ENCODE data around the gene WDFY3. TPM values are rescaled to one million over a fixed set of nuclear protein-coding genes. Genes with fewer than 3 reads are reported as not detected.

Gene WDFY3
- total and polyA plus RNA-seq, 8 donors = 3.2 to 163 (median 28.4) TPM

GRCh38 chr4:84790769-84791565, 175.5 kb downstream of the WDFY3 start:
- TF ChIP-seq POLR2A (IDR thresholded peaks at IDR 0.05) = no peak
- WGBS, 5 donors = 70 to 79% (median 77%) methylated on average over 5 of the region's 5 CpGs
- no peaks in the 10 kb centered on the region for H3K4me1 ChIP-seq
- no peak overlapping the region for H3K27ac ChIP-seq
- no peaks in the 10 kb centered on the region for H3K27me3 ChIP-seq
- H3K9me3 ChIP-seq = no peaks in the 10 kb centered on the region
- intact Hi-C loops (cut with DNase I; ENCODE audit: low total_unique reads) = no loop called here
- peaks cover 14 to 77% (median 60%) of the 10 kb centered on the region in 4 donors for H3K36me3 ChIP-seq
- no peak overlapping the region for H3K4me3 ChIP-seq
- peak in 1 of 2 donors; percentile 24 for DNase-seq

DNA sequence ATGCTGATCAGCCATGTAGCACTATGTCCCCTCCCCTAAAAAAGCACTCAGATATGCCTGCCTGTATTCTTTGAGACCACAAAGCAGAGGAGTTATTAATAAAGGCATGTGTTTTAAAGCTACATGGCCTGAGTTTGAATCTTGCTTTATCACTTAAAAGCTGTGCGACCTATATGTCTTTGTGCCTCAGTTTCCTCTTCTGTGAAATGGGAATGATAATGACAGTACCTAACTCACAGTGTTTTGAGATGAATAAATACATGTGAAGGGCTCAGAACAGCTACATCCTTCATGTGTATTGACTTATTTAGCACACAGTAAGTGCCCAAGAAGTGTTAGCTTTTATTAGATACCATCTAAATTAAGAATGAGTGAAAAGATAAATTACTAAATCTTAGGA, 180.0 kb downstream of the WDFY3 start:
- no peak overlapping the region for H3K4me3 ChIP-seq
- H3K27me3 ChIP-seq = no peaks in the 10 kb centered on the region
- no peaks in the 10 kb centered on the region for H3K4me1 ChIP-seq
- TF ChIP-seq EP300 (IDR thresholded peaks at IDR 0.05) (no peak), POLR2AphosphoS5 (IDR thresholded peaks at IDR 0.05) (no peak), CTCF (IDR thresholded peaks at IDR 0.05) (no peak), POLR2A (IDR thresholded peaks at IDR 0.05) (no peak)
- H3K36me3 ChIP-seq = peaks cover 25 to 94% (median 84%) of the 10 kb centered on the region in 4 donors
- DNase-seq = no peak
- no peak overlapping the region for H3K27ac ChIP-seq
- 93 to 100% (median 98%) methylated on average over 1 of the region's 1 CpG for WGBS, 5 donors
- intact Hi-C loops (cut with DNase I; ENCODE audit: low total_unique reads) = no loop called here
- H3K9me3 ChIP-seq = no peaks in the 10 kb centered on the region

DNA sequence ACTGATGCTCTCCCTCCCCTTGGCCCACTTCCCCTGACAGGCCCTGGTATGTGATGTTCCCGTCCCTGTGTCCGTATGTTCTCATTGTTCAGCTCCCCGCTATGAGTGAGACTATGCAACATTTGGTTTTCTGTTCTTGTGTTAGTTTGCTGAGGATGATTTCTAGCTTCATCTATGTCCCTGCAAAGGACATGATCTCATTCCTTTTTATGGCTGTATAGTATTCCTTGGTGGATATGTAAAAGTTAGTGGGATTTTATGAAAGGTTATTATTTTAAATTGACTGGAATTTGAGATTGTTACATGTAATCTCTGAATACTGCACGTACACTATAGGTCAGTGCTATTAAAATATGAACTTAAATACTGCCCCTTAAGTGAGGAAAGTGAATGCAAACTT, 184.0 kb downstream of the WDFY3 start:
- no peaks in the 10 kb centered on the region for H3K27me3 ChIP-seq
- H3K4me3 ChIP-seq = no peak overlapping the region
- no peak overlapping the region for H3K27ac ChIP-seq
- 92 to 99% (median 97%) methylated on average over 4 of the region's 4 CpGs for WGBS, 5 donors
- TF ChIP-seq POLR2AphosphoS5 (IDR thresholded peaks at IDR 0.05) (no peak), EP300 (IDR thresholded peaks at IDR 0.05) (no peak), POLR2A (IDR thresholded peaks at IDR 0.05) (no peak), CTCF (IDR thresholded peaks at IDR 0.05) (no peak)
- H3K9me3 ChIP-seq = no peaks in the 10 kb centered on the region
- no peak for DNase-seq
- H3K36me3 ChIP-seq = peaks cover 26 to 96% (median 92%) of the 10 kb centered on the region in 4 donors
- H3K4me1 ChIP-seq = no peaks in the 10 kb centered on the region
- intact Hi-C loops (cut with DNase I; ENCODE audit: low total_unique reads) = no loop called here

DNA sequence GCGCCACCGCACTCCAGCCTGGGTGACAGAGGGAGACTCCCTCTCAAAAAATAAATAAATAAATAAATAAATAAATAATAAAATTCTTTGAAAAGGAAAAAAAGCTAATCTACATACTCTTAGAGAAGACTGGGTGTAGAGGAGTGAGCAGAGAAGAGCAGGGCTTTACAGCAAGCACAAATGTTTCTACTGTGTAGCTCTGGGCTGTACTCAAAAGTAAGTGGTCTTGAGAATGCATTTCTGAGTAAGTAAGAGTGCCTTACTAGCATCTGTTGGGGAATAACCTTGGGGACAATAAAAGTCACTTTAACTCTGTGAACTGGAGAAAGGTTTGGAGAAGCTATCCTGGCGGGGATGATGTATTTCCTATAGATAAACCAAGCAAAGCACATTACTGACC, 185.8 kb downstream of the WDFY3 start:
- no peak for TF ChIP-seq POLR2A (IDR thresholded peaks at IDR 0.05)
- TF ChIP-seq CTCF (IDR thresholded peaks at IDR 0.05) = no peak
- TF ChIP-seq POLR2AphosphoS5 (IDR thresholded peaks at IDR 0.05) = no peak
- TF ChIP-seq EP300 (IDR thresholded peaks at IDR 0.05) = no peak
- Histone ChIP-seq H3K9me3 (no peaks in the 10 kb centered on the region), H3K36me3 (peaks cover 15 to 88% (median 81%) of the 10 kb centered on the region in 4 donors), H3K27me3 (no peaks in the 10 kb centered on the region), H3K4me3 (no peak overlapping the region), H3K27ac (no peak overlapping the region), H3K4me1 (no peaks in the 10 kb centered on the region)
- WGBS, 5 donors = 92 to 100% (median 97%) methylated on average over 3 of the region's 3 CpGs
- intact Hi-C loops (cut with DNase I; ENCODE audit: low total_unique reads) = no loop called here
- DNase-seq = no peak

GRCh38 chr4:84778041-84778440, 188.4 kb downstream of the WDFY3 start:
- no peak for DNase-seq
- no peak overlapping the region for H3K4me3 ChIP-seq
- no peak for TF ChIP-seq EP300 (IDR thresholded peaks at IDR 0.05)
- no peak for TF ChIP-seq POLR2AphosphoS5 (IDR thresholded peaks at IDR 0.05)
- TF ChIP-seq CTCF (IDR thresholded peaks at IDR 0.05) = no peak
- no peak for TF ChIP-seq POLR2A (IDR thresholded peaks at IDR 0.05)
- H3K27ac ChIP-seq = no peak overlapping the region
- H3K9me3 ChIP-seq = no peaks in the 10 kb centered on the region
- intact Hi-C loops (cut with DNase I; ENCODE audit: low total_unique reads) = no loop called here
- H3K27me3 ChIP-seq = no peaks in the 10 kb centered on the region
- peaks cover 18 to 89% (median 78%) of the 10 kb centered on the region in 4 donors for H3K36me3 ChIP-seq
- no peaks in the 10 kb centered on the region for H3K4me1 ChIP-seq

All from stomach (tissue), 9 donors.